ENCODE measurements around the gene ACTR10.

ACTR10 gene

DNA sequence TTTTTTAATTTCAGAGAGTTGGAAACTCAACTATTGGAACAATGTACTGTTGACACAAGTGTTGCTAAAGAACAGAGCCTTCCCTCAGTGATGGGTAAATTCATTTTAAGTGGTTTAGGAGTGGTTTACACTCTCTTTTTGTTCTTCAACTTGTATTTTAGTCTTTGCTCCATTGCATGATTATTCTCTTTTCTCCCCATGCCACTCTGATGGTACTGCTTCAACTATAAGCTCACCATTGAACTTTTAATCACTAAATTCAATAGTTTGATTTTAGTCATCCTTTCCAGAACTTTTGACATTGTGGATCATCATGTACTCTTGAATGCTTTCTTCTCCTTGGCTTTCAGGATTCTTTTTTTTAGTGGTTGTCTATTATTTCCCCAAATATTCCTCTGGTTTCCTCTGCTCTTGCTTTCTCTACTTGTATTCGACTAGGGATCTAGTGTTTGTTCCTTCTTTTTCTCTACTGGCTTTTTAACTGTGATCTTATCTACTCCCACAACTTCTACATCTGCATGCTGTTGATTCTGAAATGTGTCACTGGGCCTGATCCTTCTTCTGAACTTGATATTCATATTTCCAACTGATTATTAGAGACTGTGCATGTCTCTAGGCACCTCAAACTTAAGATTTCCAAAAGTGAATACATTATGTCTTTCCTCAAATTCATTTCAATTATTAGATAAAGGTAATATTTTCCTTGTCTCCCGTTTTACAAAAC lies 15.4 kb downstream of the ACTR10 start:
- TF ChIP-seq, protein P1, sequence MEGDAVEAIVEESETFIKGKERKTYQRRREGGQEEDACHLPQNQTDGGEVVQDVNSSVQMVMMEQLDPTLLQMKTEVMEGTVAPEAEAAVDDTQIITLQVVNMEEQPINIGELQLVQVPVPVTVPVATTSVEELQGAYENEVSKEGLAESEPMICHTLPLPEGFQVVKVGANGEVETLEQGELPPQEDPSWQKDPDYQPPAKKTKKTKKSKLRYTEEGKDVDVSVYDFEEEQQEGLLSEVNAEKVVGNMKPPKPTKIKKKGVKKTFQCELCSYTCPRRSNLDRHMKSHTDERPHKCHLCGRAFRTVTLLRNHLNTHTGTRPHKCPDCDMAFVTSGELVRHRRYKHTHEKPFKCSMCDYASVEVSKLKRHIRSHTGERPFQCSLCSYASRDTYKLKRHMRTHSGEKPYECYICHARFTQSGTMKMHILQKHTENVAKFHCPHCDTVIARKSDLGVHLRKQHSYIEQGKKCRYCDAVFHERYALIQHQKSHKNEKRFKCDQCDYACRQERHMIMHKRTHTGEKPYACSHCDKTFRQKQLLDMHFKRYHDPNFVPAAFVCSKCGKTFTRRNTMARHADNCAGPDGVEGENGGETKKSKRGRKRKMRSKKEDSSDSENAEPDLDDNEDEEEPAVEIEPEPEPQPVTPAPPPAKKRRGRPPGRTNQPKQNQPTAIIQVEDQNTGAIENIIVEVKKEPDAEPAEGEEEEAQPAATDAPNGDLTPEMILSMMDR (conservative IDR thresholded peaks at IDR 0.05; ENCODE audit: low read depth, low read length), result no peak
- H3K4me3 ChIP-seq (ENCODE audit: low read length), result no peak overlapping the region
- DNase-seq (ENCODE audit: low read depth), result no peak

GRCh38 chr14:58216544-58216943 lies 16.6 kb downstream of the ACTR10 start:
- TF ChIP-seq, protein P1 (conservative IDR thresholded peaks at IDR 0.05; ENCODE audit: low read depth, low read length), result no peak
- H3K4me3 ChIP-seq (ENCODE audit: low read length), result no peak overlapping the region
- no peak for DNase-seq (ENCODE audit: low read depth)

DNA sequence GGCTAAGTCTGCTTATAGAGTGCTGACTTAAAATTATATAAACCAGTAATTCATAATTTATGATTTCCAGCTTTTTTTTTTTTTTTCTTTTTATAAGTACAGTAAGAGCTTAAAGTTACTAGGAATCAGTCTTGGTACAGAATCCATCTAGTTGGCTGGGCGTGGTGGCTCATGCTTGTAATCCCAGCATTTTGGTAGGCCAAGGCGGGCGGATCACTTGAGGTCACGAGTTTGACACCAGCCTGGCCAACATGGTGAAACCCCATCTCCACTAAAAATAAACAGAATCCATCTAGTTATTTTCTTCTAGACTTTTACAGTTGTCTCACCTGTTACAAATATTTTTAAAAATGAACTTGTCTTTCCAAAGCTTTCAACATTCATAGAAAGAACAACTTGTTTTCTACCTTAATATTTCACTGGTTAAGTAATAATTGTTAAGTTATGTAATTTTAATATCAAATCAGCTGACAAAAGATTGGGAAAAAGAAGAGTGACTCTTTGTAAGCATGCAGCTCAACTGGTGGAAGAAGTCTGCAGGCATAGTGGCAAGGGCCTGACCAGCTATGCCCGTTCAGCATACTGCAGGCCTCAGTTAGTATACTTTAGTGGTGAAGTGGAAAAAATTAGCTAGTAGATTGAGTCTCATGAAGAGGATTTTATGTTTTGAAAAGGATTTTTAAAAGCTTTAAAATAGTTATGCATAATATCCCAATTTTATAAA lies 27.3 kb downstream of the ACTR10 start:
- TF ChIP-seq, protein P1 (conservative IDR thresholded peaks at IDR 0.05; ENCODE audit: low read depth, low read length), result no peak
- no peak for DNase-seq (ENCODE audit: low read depth)
- H3K4me3 ChIP-seq (ENCODE audit: low read length), result no peak overlapping the region

DNA sequence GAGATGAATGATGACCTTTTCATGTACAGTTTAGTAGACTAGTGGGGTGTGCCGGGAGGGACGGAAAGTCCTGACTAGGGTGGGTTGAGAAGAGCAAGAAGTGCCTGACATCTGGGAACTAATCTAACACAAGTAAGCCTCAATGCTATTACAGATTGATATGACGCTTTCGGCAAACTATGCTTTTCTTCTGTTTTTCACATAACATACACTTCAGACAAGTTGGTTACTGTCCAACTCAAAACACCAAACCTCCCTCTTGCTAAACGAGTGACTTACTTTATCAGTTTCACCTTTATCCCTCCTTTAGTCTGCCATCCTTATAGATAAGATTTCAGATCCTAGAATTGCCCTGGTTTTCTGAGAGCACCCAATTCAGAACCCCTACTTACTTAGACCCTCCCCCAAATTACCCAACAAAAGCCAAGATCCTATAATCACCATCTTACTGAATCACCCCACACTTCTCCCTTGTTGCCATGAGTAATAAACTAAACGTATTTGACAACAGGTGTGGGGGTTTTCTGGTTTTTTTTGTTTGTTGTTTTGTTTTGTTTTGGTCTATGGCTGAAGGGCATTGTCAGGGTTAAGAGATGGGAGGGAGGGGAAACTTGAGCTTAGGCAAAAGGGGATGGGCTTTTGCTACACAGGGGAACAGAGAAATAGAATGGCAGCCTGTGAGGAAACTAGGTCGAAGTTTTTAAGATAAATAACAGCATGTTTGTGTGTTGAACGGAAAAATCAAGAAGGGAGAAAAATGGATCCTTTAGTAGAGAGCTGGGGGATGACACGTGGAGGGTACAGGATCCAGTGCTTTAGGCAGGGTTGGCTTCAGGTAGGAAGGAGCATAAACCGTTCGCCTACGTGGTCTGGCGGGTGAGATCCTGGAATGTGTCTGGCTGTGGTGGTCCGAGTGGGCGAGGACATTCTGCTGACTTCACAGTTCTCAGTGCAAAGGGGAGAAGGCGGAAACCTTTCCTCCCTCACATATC lies 38.6 kb downstream of the ACTR10 start:
- no peak for DNase-seq (ENCODE audit: low read depth)
- H3K4me3 ChIP-seq (ENCODE audit: low read length), result peak overlapping the region; percentile 95
- TF ChIP-seq, protein P1 (conservative IDR thresholded peaks at IDR 0.05; ENCODE audit: low read depth, low read length), result no peak

DNA sequence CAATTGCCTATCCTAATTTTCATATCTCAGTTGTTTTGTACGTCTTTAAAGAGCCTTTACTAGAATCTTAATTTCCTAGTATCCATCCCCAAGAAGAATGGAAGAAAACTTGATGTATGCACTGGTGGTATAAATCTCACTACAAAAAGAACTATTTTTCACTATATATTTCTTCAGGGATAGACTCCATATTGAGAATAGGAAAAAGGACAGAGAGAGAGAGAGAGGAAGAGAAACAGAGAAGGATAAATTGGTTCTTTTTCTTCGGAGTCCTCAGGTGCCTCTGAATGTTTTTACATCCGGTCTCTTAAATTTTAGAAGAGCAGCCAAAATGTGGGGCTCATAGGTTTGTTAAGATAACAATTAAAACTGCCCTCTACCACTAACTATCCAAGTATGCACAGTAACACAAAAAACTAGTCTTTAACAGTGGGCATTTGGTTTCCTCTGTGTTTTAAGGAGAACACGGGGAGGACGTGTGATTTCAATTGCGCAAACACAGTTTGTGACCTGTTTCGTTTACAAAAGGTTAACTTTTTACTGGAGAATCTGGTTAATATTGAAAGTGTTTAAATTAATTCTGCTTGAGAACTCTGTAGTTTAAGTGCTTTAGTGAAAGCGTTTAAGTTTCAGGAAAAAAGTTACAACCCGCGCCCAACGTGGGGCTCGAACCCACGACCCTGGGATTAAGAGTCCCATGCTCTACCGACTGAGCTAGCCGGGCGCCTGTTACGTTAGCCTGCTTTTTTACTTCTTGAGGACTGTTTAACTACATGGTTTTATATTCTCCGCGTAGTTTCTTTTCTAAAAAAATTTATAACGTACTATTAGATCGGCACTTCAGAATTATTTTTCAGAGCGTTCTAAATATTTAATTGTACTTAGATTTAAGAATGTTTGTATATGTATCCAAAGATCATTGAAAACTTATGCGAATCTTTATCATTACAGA lies 39.6 kb downstream of the ACTR10 start:
- TF ChIP-seq, protein P1 (conservative IDR thresholded peaks at IDR 0.05; ENCODE audit: low read depth, low read length), result no peak
- H3K4me3 ChIP-seq (ENCODE audit: low read length), result peak overlapping the region; percentile 95
- no peak for DNase-seq (ENCODE audit: low read depth)

Data from retinal pigment epithelial cell (primary cell).